Neural cell (in vitro differentiated cells): ENCODE results near the gene WDFY1. TPM values are rescaled to one million over a fixed set of nuclear protein-coding genes. Genes with fewer than 3 reads are reported as not detected.

Experiments
- H2AFZ ChIP-seq: fragments of 200-600, 300-800 bp; sonication (generic), shearing (Covaris generic); 2 replicates; pipeline ENCODE4 v1.6.0; 2014; ENCODE audit warnings: low read depth, mild to moderate bottlenecking, antibody characterized with exemption, low read length, moderate library complexity
- H3F3A ChIP-seq: fragments of 200-600 bp; shearing (Covaris generic); 2 replicates; pipeline ENCODE4 v1.6.1; 2016; ENCODE audit warnings: mild to moderate bottlenecking, moderate library complexity, mixed read lengths, antibody characterized with exemption, low read length; ENCODE audit not compliant: insufficient read depth, poor library complexity, severe bottlenecking
- H3K27ac ChIP-seq: fragments of 200-600, 300-800 bp; sonication (generic), shearing (Covaris generic); 2 replicates; pipeline ENCODE4 v1.5.1; 2014; ENCODE audit warnings: mild to moderate bottlenecking, low read length, moderate library complexity
- H3K27me3 ChIP-seq: fragments of 300-800, 200-600 bp; sonication (generic), shearing (Covaris generic); 2 replicates; pipeline ENCODE4 v1.6.0; 2014; ENCODE audit warnings: mild to moderate bottlenecking, low read depth, low read length, moderate library complexity; ENCODE audit not compliant: insufficient read depth
- H3K36me3 ChIP-seq: fragments of 300-800, 200-600 bp; sonication (generic), shearing (Covaris generic); 2 replicates; pipeline ENCODE4 v1.5.1; 2014; ENCODE audit warnings: mild to moderate bottlenecking, antibody characterized with exemption, low read length, moderate library complexity; ENCODE audit not compliant: insufficient read depth
- H3K4me2 ChIP-seq: fragments of 300-800, 200-600 bp; sonication (generic), shearing (Covaris generic); 2 replicates; pipeline ENCODE4 v1.6.0; 2014; ENCODE audit warnings: mild to moderate bottlenecking, low read length
- H3K4me3 ChIP-seq: fragments of 300-800, 200-600 bp; sonication (generic), shearing (Covaris generic); 2 replicates; pipeline ENCODE4 v1.5.1; 2014; ENCODE audit warnings: mild to moderate bottlenecking, low read length, moderate library complexity
- H3K79me2 ChIP-seq: fragments of 200-600 bp; shearing (Covaris generic); replicated peaks from 2 replicates; pipeline ENCODE4 v1.6.0; 2014; ENCODE audit warnings: mild to moderate bottlenecking, low read length, moderate library complexity; ENCODE audit not compliant: insufficient read depth
- H3K9ac ChIP-seq: fragments of 300-800, 200-600 bp; sonication (generic), shearing (Covaris generic); 2 replicates; pipeline ENCODE4 v1.6.1; 2016; ENCODE audit warnings: mild to moderate bottlenecking, low read length, mixed read lengths
- H3K9me2 ChIP-seq: fragments of 200-600 bp; shearing (Covaris generic); 2 replicates; pipeline ENCODE4 v1.6.1; 2016; ENCODE audit warnings: mild to moderate bottlenecking, low read length, mixed read lengths; ENCODE audit not compliant: insufficient read depth
- H3K9me3 ChIP-seq: fragments of 200-600, 300-800 bp; sonication (generic), shearing (Covaris generic); 2 replicates; pipeline ENCODE4 v1.6.1; 2016; ENCODE audit warnings: mild to moderate bottlenecking, mixed run types, low read length, moderate library complexity, mixed read lengths
- H4K20me1 ChIP-seq: fragments of 200-600 bp; shearing (Covaris generic); 2 replicates; pipeline ENCODE4 v1.6.1; 2016; ENCODE audit warnings: mild to moderate bottlenecking, mixed run types; ENCODE audit not compliant: insufficient read depth
- CTCF ChIP-seq: fragments of 450-650 bp; IDR thresholded peaks from 2 replicates; pipeline ENCODE4 v1.5.1; 2014; ENCODE audit warnings: antibody characterized with exemption, mild to moderate bottlenecking, moderate library complexity; ENCODE audit not compliant: poor library complexity, severe bottlenecking
- EP300 ChIP-seq: fragments of 450-650 bp; conservative IDR thresholded peaks from 2 replicates; pipeline ENCODE4 v1.6.1; 2014; ENCODE audit warnings: antibody characterized with exemption, mild to moderate bottlenecking, moderate library complexity; ENCODE audit not compliant: poor library complexity, severe bottlenecking
- EZH2 ChIP-seq: fragments of 200-600, 300-800 bp; shearing (Covaris generic), sonication (generic); IDR thresholded peaks from 2 replicates; pipeline ENCODE4 v1.6.1; 2014; ENCODE audit warnings: antibody characterized with exemption, low read length, borderline replicate concordance, mild to moderate bottlenecking; ENCODE audit not compliant: insufficient read depth, poor library complexity, severe bottlenecking
- MXI1 ChIP-seq: fragments of 450-650 bp; conservative IDR thresholded peaks from 2 replicates; pipeline ENCODE4 v1.6.1; 2014; ENCODE audit warnings: antibody characterized with exemption, mild to moderate bottlenecking; ENCODE audit not compliant: poor library complexity, severe bottlenecking
- POLR2AphosphoS5 ChIP-seq: IDR thresholded peaks from 2 replicates; pipeline ENCODE4 v1.6.1; 2012
- RAD21 ChIP-seq: fragments of 450-650 bp; conservative IDR thresholded peaks from 2 replicates; pipeline ENCODE4 v1.6.1; 2014; ENCODE audit warnings: antibody characterized with exemption, mild to moderate bottlenecking, moderate library complexity
- SMC3 ChIP-seq: fragments of 450-650 bp; conservative IDR thresholded peaks from 2 replicates; pipeline ENCODE4 v1.6.1; 2014; ENCODE audit warnings: antibody characterized with exemption, mild to moderate bottlenecking, moderate library complexity; ENCODE audit not compliant: poor library complexity
- TAF1 ChIP-seq: IDR thresholded peaks from 2 replicates; pipeline ENCODE4 v1.6.1; 2012; ENCODE audit warnings: low read depth
- polyA plus RNA-seq: library from polyadenylated mRNA; depleted of rRNA; stranded (reverse); fragments of >200 nt; gene quantifications from 2 replicates; pipeline ENCODE4 v1.2.3, GENCODE V29; 2014
- TF ChIP-seq, protein P1 (sequence below): IDR thresholded peaks from 2 replicates; pipeline ENCODE4 v1.6.1; 2012; ENCODE audit warnings: borderline replicate concordance

Gene WDFY1
- polyA plus RNA-seq, 1 donor from 2014 or later: 49.4 TPM

- Histone ChIP-seq H3K36me3 (no peaks in the 10 kb centered on the region), H3K27me3 (no peaks in the 10 kb centered on the region), H4K20me1 (no peaks in the 10 kb centered on the region), H3K4me2 (no peak overlapping the region), H3F3A (no peaks in the 10 kb centered on the region), H3K79me2 (no peaks in the 10 kb centered on the region), H3K4me3 (no peak overlapping the region), H3K9ac (no peak overlapping the region), H2AFZ (no peak overlapping the region), H3K9me3 (no peaks in the 10 kb centered on the region), H3K27ac (no peak overlapping the region), H3K9me2 (no peaks in the 10 kb centered on the region)
- no peak for TF ChIP-seq MXI1
- no peak for TF ChIP-seq EZH2
- TF ChIP-seq SMC3: no peak
These were observed 50.2 kb downstream of the WDFY1 start for GRCh38 chr2:223894968-223895367.

DNA sequence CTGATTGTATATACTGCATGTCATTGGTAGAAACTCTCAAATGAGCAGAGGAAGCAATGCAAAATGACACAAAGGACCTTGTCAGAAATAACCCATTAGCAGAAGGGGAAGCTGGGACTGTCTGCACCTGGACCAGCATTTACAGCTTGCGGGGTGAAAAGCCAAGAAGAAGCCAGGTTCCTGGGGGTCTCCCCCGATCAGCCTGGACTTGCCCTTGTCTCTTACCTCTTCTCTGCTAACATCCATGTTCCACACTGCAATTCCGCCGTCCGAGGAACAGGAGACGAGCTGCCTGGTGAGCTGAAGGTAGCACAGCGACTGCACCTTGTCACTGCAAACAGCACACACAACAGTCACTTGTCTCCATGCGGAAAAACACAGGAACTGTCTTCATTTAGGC lies 51.1 kb downstream of the WDFY1 start:
- Histone ChIP-seq H3K79me2 (no peaks in the 10 kb centered on the region), H3K27me3 (no peaks in the 10 kb centered on the region), H3K36me3 (no peaks in the 10 kb centered on the region), H3K9ac (no peak overlapping the region), H3K9me3 (no peaks in the 10 kb centered on the region), H3F3A (no peaks in the 10 kb centered on the region), H2AFZ (no peak overlapping the region), H3K9me2 (no peaks in the 10 kb centered on the region), H4K20me1 (no peaks in the 10 kb centered on the region), H3K4me2 (no peak overlapping the region), H3K4me3 (no peak overlapping the region), H3K27ac (no peak overlapping the region)
- TF ChIP-seq CTCF (no peak), MXI1 (no peak), SMC3 (no peak), RAD21 (no peak), EZH2 (no peak), EP300 (no peak), TAF1 (no peak), POLR2AphosphoS5 (no peak)
- TF ChIP-seq, protein P1, sequence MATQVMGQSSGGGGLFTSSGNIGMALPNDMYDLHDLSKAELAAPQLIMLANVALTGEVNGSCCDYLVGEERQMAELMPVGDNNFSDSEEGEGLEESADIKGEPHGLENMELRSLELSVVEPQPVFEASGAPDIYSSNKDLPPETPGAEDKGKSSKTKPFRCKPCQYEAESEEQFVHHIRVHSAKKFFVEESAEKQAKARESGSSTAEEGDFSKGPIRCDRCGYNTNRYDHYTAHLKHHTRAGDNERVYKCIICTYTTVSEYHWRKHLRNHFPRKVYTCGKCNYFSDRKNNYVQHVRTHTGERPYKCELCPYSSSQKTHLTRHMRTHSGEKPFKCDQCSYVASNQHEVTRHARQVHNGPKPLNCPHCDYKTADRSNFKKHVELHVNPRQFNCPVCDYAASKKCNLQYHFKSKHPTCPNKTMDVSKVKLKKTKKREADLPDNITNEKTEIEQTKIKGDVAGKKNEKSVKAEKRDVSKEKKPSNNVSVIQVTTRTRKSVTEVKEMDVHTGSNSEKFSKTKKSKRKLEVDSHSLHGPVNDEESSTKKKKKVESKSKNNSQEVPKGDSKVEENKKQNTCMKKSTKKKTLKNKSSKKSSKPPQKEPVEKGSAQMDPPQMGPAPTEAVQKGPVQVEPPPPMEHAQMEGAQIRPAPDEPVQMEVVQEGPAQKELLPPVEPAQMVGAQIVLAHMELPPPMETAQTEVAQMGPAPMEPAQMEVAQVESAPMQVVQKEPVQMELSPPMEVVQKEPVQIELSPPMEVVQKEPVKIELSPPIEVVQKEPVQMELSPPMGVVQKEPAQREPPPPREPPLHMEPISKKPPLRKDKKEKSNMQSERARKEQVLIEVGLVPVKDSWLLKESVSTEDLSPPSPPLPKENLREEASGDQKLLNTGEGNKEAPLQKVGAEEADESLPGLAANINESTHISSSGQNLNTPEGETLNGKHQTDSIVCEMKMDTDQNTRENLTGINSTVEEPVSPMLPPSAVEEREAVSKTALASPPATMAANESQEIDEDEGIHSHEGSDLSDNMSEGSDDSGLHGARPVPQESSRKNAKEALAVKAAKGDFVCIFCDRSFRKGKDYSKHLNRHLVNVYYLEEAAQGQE: no peak

DNA sequence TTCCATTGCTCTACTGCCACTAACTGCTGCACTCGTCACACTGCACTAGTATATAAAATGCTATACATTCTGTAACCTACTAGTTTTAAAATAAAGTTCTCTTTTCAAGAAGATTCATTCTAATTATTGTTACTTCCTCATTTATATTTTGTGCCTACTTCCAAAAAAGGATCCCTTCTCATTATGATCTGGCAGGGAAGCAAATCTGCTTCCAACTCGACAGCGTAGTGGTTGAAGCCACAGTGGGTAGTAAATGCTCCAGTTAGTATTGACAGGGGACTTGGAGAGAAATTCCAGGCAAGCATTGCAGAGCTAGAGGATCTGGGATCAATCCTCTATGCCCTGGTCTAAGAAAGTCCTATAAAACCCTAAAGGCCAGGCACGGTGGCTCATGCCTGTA lies 54.4 kb downstream of the WDFY1 start:
- Histone ChIP-seq H3K36me3 (no peaks in the 10 kb centered on the region), H3F3A (no peaks in the 10 kb centered on the region), H3K9me3 (no peaks in the 10 kb centered on the region), H3K4me2 (no peak overlapping the region), H3K4me3 (no peak overlapping the region), H4K20me1 (no peaks in the 10 kb centered on the region), H2AFZ (no peak overlapping the region), H3K27ac (no peak overlapping the region), H3K27me3 (no peaks in the 10 kb centered on the region), H3K9ac (no peak overlapping the region), H3K9me2 (no peaks in the 10 kb centered on the region), H3K79me2 (no peaks in the 10 kb centered on the region)
- TF ChIP-seq RAD21: no peak
- no peak for TF ChIP-seq POLR2AphosphoS5
- TF ChIP-seq MXI1: no peak
- no peak for TF ChIP-seq EP300
- TF ChIP-seq, protein P1: no peak
- TF ChIP-seq CTCF: no peak
- no peak for TF ChIP-seq EZH2
